ENCODE measurements around the gene LYPLAL1.

Gene LYPLAL1

GRCh38 chr1:219173758-219174459, at the start of gene LYPLAL1:
Gene LYPLAL1 (plus strand): TSS chr1:219173878. CDS start chr1:219173891, 13 bp downstream.
- peak; percentile 91 to 92 for ATAC-seq

DNA sequence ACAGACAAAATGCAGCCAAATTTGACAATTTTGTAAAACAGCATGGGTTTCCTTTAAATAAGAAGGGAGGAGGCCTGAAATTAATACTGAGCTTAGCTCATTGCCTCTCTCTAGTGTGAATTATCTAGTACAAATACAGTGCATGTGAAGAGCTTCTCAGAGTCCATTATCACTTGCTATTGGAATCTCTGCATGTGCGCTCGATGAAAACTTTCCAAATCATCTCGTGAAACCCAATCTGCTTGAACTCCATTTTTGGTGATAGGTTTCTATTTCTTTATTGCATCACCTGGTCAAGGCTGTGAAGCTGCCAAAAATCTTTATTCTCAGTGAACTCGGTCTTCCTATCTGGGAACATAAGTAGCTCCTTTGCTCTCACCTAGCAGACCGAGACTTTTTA, 49.5 kb upstream of the LYPLAL1 start:
- no peak for ATAC-seq

DNA sequence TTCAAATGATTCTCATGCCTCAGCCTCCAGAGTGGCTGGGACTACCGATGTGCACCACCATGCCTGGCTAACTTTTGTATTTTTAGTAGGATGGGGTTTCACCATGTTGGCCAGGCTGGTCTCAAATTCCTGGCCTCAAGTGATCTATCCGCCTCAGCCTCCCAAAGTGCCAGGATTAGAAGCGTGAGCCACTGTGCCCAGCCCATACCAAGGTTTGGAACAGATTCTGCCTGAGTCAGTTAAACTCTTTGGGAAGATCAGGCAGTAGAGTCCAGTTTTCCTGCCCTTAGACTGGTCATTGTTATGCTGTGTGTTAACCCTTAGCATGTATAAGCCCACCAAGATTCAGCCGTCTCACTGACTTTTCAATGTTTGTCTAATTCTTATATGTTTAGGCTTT, 48.3 kb upstream of the LYPLAL1 start:
- ATAC-seq, result no peak

DNA sequence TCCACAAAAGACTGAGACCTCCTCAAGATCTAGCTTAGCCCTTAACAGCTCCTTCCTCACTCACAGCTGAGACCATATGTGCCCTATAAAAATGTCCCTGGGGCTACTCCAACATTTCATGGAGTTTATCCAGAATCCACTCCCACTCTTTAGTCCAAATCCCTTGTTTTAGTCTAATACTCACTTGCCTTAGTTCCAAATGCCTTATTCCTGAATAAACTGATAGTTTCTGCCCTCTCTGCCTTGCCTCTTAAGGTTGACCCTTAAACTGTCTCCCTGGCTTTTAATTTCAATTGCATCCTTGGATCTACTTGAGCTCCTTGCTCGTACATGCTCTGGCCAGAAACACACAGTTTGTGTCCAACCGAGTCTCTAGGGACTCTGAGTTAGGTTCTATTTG, 47.3 kb upstream of the LYPLAL1 start:
- ATAC-seq, result no peak

DNA sequence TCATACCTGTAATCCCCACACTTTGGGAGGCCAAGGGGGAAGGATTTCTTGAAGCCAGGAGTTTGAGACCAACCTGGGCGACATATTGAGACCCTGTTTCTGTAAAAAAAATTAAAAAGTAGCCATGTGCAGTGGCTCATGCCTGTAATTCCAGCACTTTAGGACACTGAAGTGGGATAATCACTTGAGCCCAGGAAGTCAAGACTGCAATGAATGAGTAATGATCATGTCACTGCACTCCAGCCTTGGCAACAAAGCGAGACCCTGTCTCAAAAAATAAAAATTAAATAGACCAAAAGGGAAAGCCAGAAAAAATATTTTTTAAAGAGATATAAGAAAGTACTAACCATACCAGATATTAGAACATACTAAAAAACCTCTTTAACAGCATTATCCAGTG, 44.7 kb upstream of the LYPLAL1 start:
- ATAC-seq, result no peak

- no peak for ATAC-seq
These were observed 43.2 kb upstream of the LYPLAL1 start for GRCh38 chr1:219130366-219130935.

- ATAC-seq, result no peak
These were observed 40.7 kb upstream of the LYPLAL1 start for GRCh38 chr1:219132939-219133338.

DNA sequence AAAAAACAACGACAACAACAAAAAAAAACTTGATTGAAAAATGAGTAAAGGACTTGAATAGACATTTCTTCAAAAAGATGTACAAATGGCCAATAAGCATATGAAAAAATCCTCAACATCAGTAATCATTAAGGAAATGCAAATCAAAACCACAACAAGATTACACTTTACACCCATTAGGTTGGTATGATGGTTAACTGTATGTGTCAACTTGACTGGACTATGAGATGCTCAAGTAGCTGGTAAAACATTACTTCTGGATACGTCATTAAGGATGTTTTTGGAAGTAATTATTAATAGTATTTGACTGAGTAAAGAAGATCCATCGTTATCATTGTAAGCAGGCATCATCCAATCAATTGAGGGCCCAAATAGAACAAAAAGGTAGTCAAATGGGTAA, 34.9 kb upstream of the LYPLAL1 start:
- ATAC-seq, result no peak

GRCh38 chr1:219140303-219140877, 33.3 kb upstream of the LYPLAL1 start:
- no peak for ATAC-seq

DNA sequence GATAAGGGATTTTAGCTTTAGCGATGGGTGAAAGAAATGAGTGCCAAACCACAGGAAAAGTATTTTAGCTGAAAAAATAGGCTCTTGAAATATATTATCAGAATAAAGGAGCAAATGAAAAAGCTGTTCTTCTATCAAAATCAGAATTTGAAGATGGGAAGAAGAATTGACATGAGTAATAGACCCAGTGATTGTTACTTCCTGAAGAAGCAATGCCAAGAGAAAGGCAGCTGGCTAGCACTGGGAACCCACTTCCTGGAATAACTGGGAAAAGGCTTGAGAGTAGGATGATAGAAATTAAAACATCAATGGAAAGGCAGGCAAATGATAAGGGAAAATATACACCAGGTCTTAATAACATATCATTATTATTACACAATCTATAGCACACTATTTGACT, 29.9 kb upstream of the LYPLAL1 start:
- ATAC-seq, result no peak

DNA sequence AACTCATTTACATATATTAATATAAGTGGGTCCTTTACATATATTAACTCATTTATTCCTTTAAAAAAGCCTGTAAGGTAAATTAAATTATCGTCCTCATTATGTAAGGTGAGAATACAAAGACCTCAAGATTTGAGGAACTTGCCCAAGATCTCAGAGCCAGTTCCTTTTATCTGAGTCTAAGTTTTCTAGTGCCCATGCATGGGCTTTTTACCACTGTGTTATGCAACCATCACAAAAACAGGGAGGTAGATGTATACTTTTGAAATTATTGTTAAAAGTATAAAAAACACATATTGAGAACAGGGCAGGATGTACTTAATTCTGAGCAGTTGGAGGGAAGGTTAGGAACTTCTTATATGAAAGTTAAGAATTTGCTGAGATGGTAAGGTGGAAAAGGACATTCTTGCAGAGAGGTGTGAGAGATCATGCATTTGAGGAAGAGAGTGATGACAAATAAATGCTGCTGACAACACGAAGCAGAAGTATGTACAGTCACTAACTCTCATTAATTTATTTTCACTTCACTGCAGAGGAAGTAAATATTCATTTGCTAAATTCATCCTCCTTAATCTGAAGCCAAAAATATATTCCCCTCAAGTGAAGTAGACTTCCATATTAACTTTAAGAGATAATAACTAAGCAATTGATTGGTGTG, 28.9 kb upstream of the LYPLAL1 start:
- no peak for ATAC-seq

DNA sequence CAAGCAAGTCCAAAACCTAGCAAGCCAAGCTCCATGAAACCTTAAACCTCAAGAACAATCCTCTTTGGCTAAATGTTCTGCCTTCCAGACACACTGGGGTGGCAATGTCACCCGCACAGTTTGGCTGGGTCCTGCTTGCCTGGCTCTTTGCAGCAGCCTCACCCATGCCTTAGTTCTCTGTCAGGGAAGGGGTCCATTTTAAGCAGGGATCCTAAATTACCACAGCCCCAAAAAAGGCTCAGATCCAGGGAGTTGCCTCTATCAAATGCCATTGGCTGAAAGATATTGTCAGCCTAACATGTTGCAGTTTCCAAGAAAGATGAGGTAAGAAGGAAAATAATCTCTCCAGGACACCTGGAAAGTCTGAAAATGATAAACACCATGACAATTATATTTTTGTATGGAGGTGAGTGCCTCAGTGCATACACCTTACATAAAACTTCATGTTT, 26.1 kb upstream of the LYPLAL1 start:
- no peak for ATAC-seq

GRCh38 chr1:219149009-219149577, 24.6 kb upstream of the LYPLAL1 start:
- ATAC-seq, result no peak

DNA sequence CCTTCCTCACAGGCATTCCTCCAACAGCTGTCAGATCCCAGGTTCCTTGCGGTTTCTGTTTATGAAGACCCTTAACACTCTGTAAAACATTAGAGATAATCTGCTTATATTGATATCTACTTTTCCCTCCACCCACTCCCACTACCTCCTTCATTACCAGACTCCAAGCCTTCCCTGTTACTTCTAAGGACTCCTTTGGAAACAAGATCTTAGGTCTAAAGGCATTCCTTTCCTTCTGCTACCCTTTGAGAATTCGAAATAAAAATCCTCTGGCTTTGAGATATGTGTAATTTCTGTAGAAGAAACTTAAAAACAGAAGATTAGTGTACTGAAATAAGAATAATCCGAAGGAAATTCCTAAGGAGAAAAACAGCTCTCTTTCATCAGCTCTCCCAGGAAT, 23.7 kb upstream of the LYPLAL1 start:
- ATAC-seq, result no peak

- ATAC-seq, result no peak
These were observed 22.8 kb upstream of the LYPLAL1 start for GRCh38 chr1:219150913-219151312.

DNA sequence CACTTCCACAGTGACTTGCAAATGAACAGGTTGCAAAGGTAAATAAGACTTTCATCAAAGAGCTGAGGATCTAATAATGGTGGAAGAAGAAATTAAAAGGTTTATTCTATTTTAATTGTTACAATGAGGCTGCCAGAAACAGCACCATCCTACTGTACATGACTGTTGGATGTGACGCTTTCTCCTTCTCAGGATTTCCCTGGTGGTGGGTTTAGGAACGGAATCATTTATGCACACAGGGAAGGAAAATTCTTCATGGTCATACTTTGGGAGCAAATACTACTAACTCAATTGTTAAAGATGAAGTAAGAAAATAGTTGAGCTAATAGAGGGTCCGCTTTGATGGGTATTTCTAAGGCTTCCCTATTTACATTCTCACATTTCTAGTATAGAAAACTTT, 22.2 kb upstream of the LYPLAL1 start:
- no peak for ATAC-seq

GRCh38 chr1:219152751-219153150, 20.9 kb upstream of the LYPLAL1 start:
- ATAC-seq, result no peak

GRCh38 chr1:219153723-219154122, 20.0 kb upstream of the LYPLAL1 start:
- no peak for ATAC-seq

DNA sequence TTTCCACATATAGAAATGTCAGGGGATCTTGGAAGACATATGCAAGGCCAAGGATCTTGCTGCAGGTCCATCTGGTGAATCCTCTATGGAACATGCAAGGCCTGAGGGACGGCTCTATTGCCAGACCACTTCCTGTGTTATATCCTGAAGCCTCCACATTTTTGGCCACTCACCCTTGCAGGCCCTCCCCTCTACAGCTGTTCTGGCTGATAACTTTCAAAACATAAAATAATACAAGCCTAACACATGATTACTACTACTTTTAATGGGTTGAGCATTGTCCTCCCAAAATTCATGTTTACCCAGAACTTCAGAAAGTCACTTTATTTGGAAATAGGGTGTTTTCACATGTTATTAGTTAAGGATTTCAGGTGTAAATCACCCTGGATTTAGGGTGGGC, 18.5 kb upstream of the LYPLAL1 start:
- ATAC-seq, result no peak

- no peak for ATAC-seq
These were observed 13.6 kb upstream of the LYPLAL1 start for GRCh38 chr1:219159946-219160645.

DNA sequence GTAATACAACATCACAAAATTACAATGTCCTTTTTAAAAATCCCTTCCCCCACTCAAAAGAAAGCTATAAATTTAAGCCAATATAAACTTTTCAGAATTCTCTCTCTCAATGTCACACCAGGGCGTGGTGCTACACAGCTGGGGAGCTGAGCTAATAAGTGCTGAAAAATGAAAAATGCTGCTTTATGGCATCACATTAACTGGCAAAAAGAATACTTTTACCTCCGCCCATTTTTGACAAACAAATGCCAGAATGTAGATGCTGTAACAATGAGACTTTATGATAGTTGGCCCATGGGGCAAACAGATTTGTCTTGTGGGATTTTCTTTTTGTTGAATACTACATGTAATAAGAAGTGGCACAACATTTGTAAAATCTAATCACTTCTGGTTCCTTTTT, 12.7 kb upstream of the LYPLAL1 start:
- ATAC-seq, result no peak

GRCh38 chr1:219161371-219161770, 12.3 kb upstream of the LYPLAL1 start:
- ATAC-seq, result no peak

DNA sequence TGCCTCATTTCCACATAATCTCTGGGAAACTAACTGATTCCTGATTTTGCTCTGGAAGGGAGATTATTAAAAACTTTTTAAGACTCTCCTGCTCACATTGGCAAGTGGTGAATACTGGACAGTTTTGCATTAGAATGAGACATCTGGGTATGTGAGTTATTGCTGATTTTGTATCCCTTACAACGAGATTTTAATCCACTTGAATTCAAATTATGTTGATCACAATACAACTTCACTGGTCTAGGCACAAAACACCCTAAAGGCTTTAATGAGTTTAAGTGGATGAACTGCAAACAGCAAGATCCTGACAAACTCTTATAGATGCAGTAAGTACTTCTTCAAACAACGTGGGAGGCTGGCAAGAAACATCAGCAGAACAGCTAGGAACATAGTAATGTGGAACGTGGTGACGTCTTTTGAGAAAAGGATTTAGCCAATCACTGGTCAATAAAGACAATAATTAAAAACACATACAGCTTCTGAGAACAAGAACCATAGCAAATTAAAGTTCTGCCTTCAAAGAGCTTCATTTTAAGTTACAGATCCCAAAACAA, 10.2 kb upstream of the LYPLAL1 start:
- ATAC-seq, result no peak

Measured in activated CD4-positive, CD25-positive, alpha-beta regulatory T cell treated with anti-CD3 and anti-CD28 coated beads, Interleukin-2, amount 50 U/mL, for 24 hours (primary cell).